HG03095 (cell line): ENCODE results near the gene ISOC2.
"Not testable (repeated sequence)": the region's sequence is repeated elsewhere in the genome, so short reads cannot be mapped to it uniquely, and the experiment has no call there.

ENCODE experiments used
- ATAC-seq: cut with Tn5 transposase; IDR thresholded peaks from one replicate; pipeline ENCODE4 v1.9.1; 2021; ENCODE audit warnings: moderate library complexity; ENCODE audit not compliant: unreplicated experiment

Gene ISOC2

DNA sequence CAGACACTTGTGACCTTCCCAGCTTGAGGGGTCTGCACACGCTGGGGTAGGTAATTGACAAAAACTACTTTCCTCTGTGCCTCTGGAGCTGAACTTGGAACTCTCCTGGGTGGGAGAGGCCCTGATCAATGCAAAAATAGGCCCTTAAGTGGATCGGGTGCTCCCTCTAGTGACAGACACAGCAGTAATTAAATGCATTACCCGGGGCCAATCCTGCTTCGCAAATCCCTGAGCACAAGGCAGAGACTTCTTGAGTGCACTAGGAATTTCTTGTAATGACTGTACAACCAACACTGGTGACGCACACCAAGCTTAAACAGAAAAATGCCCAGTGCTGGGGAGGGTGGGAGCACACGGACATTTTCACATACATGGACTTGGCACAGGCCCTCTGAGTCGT, 43.3 kb downstream of the ISOC2 start:
- ATAC-seq: no peak

DNA sequence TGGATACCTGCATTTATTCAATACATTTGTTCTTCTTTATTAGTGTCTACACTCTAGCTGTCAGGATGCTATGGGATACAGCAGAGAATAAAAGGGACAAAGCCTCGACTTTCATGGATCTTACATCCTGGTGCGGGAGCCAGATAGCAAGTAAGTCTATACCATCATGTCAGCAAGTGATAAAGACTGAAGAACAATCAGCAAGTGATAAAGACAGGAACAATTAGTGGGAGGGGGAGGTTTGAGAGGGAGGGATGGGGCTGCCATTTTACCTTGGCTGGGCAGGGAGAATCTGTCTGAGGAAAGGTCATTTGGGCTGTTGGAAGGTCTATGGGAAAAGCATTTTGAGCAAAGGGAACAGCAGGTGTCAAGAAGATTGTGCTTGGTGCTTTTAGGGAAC, 51.3 kb downstream of the ISOC2 start:
- no peak for ATAC-seq

DNA sequence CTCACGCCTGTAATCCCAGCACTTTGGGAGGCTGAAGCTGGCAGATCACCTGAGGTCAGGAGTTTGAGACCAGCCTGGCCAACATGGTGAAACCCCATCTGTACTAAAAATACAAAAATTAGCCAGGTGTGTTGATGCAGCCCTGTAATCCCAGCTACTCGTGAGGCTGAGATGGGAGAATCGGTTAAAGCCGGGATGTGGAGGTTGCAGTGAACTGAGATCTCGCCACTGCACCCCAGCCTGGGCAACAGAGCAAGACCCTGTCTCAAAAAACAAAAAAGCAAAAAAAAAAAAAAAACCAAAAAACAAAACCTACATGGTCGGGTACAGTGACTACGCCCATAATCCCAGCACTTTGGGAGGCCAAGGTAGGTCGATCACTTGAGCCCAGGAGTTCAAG, 52.3 kb downstream of the ISOC2 start:
- not testable (repeated sequence) for ATAC-seq

DNA sequence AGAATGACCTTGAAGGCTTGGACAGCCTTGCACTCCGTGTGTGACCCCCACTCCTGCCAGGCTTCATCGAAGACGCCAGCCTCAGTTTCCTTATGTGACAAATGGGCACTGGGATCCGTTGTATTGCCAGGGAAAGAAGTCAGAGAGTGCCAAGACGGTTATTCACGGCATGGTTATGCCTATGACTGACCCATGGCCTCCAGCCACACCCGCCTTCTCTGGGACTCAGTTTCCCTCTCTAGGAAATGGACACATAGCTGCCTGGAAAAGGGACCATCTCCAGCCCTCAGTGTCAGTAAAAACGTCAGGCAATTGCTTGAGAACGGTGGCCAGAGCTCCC, 52.9 kb downstream of the ISOC2 start:
- ATAC-seq: no peak

DNA sequence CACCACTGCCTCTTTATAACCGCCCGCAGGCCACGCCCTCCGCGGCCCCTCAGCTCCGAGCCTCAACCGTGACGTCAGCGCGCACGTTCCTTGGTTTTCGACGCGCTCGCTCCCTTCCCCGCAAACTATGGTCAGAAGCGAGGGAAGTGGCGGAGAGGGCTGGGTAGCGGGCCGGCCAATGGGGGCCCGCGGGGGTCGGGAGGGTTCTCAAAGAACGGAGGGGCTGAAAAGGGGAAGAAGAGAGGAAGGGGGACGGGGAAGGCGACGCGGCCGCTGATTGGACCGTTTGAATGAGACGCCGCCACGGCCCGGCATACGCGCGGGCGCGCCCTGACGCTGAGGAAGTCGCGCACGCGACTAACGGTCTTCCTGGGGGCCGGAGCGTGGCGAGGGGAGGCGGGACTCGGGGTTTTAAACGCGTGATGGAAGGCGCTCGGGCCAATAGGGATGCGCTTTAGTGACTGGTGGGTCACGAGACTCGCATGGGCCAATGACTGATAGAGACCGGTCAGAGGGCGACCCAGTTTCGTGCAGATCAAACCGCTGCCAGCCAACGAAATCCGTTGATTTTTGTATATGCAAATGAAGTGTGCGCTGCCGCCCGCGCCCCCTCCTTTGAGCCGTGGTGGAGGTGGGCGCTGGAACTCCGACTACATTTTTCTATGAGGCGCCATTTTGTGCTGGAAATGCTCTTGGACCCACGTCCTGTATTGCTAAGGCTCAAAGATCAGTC, 53.5 kb downstream of the ISOC2 start:
- peak; percentile 73 for ATAC-seq

DNA sequence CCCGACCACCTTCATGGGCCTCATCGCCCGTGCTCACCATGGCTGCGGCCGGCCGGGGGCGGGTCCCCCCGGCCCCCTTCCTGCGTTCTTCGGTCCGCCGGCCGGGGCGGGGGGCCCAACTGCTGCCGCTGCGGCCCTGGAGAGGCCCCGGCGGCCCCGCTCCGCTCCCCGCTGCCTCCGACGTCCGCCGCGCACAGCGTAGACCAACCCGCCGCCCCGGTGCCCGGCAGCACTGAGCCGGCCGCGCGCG, 54.0 kb downstream of the ISOC2 start, which contains the start of gene UBE2S:
Gene UBE2S (minus strand): TSS at position 239 of the 250 bp plus-strand sequence. CDS start 199 bp downstream, at position 40.
- ATAC-seq: peak; percentile 23

DNA sequence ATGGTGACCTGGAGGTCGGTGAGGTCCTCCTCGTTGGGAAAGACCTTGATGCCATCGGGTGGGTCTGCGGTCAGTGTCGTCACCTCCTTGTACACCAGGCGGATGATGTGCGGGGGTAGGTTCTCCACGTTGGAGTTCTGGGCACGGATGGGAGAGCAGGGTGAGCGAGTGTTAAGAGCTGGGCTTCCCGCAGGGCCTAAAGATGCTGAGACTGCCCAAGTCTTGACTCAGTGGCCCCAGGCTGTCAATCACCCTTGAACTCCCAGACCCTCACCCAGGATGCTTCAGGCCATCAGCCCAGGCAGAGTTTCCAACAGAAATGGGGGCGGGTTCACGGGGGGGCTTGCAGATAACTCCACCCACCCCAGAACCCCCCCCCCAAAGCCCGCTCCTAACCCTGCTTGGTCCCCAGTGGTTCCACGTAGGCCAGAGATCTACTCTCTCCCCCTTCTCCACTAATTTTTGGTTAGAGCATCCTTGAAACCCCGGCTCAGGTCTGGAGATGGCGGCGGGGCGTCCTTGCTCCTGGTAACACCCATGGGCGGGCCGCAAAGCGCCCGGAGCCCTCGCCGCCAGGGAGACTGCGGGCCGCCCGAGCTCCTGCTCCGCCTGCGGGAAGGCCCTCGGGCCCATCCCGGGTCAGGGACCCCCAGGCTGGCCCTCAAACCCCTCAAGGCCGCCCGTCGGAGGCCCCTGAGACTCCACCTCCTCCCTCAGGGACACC, 54.5 kb downstream of the ISOC2 start:
- ATAC-seq: no peak

DNA sequence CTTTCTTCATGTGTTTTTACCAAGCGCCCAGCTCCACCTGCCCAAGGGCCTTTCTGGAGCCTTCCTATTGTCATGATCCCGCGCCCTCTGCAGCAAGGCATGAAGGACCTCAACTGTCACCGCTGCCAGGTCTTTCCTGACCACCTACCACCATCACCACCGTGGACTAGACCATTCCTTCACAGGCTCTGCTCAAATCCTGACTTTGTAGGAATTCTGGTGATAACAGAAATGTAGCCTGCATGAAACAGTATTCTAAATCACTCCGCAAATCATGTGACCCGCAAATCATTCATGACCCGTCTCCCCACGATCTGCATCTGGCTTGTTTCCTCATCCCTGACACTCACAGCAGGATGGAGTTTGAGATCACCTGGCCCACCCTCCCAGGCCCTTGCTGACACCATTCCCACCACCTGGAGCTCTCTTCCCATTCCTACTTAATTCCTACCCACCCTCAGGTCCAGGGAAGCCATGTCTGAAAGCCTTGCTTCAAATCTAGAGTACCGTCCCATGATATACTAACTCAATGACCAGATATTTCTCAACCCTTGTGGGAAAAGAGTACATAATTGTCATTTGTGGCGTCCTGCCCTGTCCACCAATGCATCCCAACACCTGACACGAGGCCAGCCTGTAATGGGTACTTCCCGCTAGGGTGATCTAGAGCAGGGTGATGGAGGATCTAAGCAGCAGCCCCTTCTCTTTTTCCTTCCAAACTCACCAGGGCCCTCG, 55.2 kb downstream of the ISOC2 start:
- ATAC-seq: no peak

DNA sequence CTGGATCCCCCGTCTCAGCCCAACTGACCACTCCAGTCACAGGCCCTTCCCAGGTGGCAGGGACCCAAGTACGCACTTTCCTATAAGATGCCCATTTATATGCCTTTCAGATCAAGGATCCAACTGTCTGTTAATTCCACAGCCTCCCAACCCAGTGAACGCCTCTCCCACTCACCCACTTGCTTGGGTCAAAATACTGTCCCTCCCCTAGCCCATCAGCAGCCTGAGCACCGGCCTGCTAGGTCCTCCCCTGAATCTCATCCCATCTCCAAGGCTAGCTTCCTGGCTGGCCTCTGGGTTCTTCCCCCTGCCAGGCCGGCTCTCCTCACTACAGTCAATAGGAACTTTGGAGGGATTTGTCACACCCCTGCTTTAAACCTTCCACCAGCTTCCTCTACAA, 55.8 kb downstream of the ISOC2 start:
- no peak for ATAC-seq
